Astrocyte (in vitro differentiated cells and primary cell): ENCODE results near the gene CNGB1.

ENCODE experiments used
- EZH2 ChIP-seq: IDR thresholded peaks from 2 replicates; pipeline ENCODE4 v1.6.1; 2012; ENCODE audit warnings: mild to moderate bottlenecking, low read length, inconsistent platforms; ENCODE audit not compliant: insufficient read depth
- TF ChIP-seq, protein P1 (sequence below): IDR thresholded peaks from 2 replicates; pipeline ENCODE4 v1.5.1; 2011; ENCODE audit warnings: low read depth, mild to moderate bottlenecking, inconsistent platforms, low read length, moderate library complexity; ENCODE audit not compliant: insufficient read depth

DNA sequence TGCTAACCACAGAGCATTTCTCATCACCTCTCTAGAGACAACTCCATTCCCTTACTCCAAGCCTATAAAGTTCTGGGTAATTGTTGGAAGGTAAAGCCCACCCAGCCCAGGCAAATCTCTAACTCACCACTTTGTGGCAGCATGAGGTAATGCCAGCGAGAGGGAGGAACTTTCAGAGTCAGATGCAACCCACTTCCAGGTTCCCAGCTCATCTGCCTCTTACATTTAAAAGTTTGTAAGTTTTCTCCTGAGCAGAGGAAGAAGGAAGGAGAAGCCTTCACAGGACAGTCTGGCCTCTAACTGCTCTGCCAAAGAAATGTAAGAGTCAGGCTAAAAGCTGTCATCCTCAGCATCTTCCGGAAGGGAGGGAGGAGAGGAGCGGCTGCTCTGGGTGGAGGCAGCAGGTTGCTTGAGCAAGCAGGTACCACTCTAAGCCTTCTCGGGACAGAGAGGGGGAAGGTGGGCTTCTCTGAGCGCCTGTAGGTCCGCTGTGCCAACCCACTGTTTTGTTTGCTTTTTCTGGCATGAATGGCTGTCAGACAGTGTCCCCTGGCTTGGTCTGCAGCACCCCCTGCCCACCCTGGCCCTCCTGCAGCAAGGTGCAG is 28.5 kb upstream of the CNGB1 start:
- TF ChIP-seq, protein P1, sequence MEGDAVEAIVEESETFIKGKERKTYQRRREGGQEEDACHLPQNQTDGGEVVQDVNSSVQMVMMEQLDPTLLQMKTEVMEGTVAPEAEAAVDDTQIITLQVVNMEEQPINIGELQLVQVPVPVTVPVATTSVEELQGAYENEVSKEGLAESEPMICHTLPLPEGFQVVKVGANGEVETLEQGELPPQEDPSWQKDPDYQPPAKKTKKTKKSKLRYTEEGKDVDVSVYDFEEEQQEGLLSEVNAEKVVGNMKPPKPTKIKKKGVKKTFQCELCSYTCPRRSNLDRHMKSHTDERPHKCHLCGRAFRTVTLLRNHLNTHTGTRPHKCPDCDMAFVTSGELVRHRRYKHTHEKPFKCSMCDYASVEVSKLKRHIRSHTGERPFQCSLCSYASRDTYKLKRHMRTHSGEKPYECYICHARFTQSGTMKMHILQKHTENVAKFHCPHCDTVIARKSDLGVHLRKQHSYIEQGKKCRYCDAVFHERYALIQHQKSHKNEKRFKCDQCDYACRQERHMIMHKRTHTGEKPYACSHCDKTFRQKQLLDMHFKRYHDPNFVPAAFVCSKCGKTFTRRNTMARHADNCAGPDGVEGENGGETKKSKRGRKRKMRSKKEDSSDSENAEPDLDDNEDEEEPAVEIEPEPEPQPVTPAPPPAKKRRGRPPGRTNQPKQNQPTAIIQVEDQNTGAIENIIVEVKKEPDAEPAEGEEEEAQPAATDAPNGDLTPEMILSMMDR, result peak; percentile 5
- TF ChIP-seq EZH2, result no peak
